SJSA1 (cell line): ENCODE measurements around the gene CCNB2. TPM values are rescaled to one million over a fixed set of nuclear protein-coding genes. Genes with fewer than 3 reads are reported as not detected.
"Not testable (repeated sequence)": the region's sequence is repeated elsewhere in the genome, so short reads cannot be mapped to it uniquely, and the experiment has no call there.

Experiments used
- DNase-seq, 2 experiments: peaks; one replicate each; pipeline ENCODE4 v3.0.0-alpha.2; 2015 to 2020; ENCODE audit warnings: low spot score in 2 of 2, low read depth in 1 of 2
- H3K27ac ChIP-seq: fragments of 250-450 bp; sonication (Bioruptor Pico); 2 replicates; pipeline ENCODE4 v1.5.1; 2020; ENCODE audit warnings: mild to moderate bottlenecking, moderate library complexity
- H3K27me3 ChIP-seq: fragments of 250-450 bp; sonication (Bioruptor Pico); replicated peaks from 2 replicates; pipeline ENCODE4 v1.5.1; 2020; ENCODE audit warnings: mild to moderate bottlenecking, moderate library complexity
- H3K36me3 ChIP-seq: fragments of 250-450 bp; sonication (Bioruptor Pico); 2 replicates; pipeline ENCODE4 v1.5.1; 2020; ENCODE audit warnings: mild to moderate bottlenecking
- H3K4me1 ChIP-seq: fragments of 250-450 bp; sonication (Bioruptor Pico); replicated peaks from 2 replicates; pipeline ENCODE4 v1.6.1; 2021; ENCODE audit warnings: mild to moderate bottlenecking
- H3K4me3 ChIP-seq: fragments of 250-450 bp; sonication (Bioruptor Pico); 2 replicates; pipeline ENCODE4 v1.5.1; 2020; ENCODE audit warnings: mild to moderate bottlenecking
- H3K9me3 ChIP-seq: fragments of 250-450 bp; sonication (Bioruptor Pico); replicated peaks from 2 replicates; pipeline ENCODE4 v1.5.1; 2020; ENCODE audit warnings: mild to moderate bottlenecking
- total RNA-seq: library from RNA; depleted of rRNA; stranded (reverse); fragments of >200 nt; shearing (Covaris generic); gene quantifications from 2 replicates; pipeline ENCODE4 v1.2.3, GENCODE V29; 2014

CCNB2 gene
- total RNA-seq, 1 experiment from 2014 or later: 127 TPM

GRCh38 chr15:59116141-59116540, 11.2 kb downstream of the CCNB2 start:
- DNase-seq: no peak
- Histone ChIP-seq H3K27ac (no peak overlapping the region), H3K9me3 (no peaks in the 10 kb centered on the region), H3K4me1 (no peaks in the 10 kb centered on the region), H3K27me3 (no peaks in the 10 kb centered on the region), H3K4me3 (no peak overlapping the region), H3K36me3 (peaks cover 97% of the 10 kb centered on the region)

- Histone ChIP-seq H3K27ac (no peak overlapping the region), H3K36me3 (peaks cover 97% of the 10 kb centered on the region)
- no peak for DNase-seq
These were observed 11.8 kb downstream of the CCNB2 start for GRCh38 chr15:59116771-59117170.

GRCh38 chr15:59119625-59120024, 14.7 kb downstream of the CCNB2 start:
- DNase-seq: no peak
- no peaks in the 10 kb centered on the region for H3K9me3 ChIP-seq
- peaks cover 93% of the 10 kb centered on the region for H3K36me3 ChIP-seq
- H3K4me3 ChIP-seq: no peak overlapping the region
- H3K27ac ChIP-seq: no peak overlapping the region
- no peaks in the 10 kb centered on the region for H3K4me1 ChIP-seq
- no peaks in the 10 kb centered on the region for H3K27me3 ChIP-seq

More at GRCh38 chr15:59116771-59117170, 11.8 kb downstream of the CCNB2 start:
- H3K4me1 ChIP-seq: no peaks in the 10 kb centered on the region
- no peaks in the 10 kb centered on the region for H3K9me3 ChIP-seq
- H3K27me3 ChIP-seq: no peaks in the 10 kb centered on the region
- no peak overlapping the region for H3K4me3 ChIP-seq

- H3K27ac ChIP-seq: no peak overlapping the region
- no peak overlapping the region for H3K4me3 ChIP-seq
- no peaks in the 10 kb centered on the region for H3K27me3 ChIP-seq
- peaks cover 94% of the 10 kb centered on the region for H3K36me3 ChIP-seq
- H3K9me3 ChIP-seq: no peaks in the 10 kb centered on the region
- DNase-seq: no peak
- no peaks in the 10 kb centered on the region for H3K4me1 ChIP-seq
These were observed 16.0 kb downstream of the CCNB2 start for GRCh38 chr15:59120937-59121336.

- H3K4me1 ChIP-seq: no peaks in the 10 kb centered on the region
- 0 out of 2 replicates have a peak, but pooled peaks cover 5% of the 10 kb centered on the region for H3K9me3 ChIP-seq
- no peaks in the 10 kb centered on the region for H3K27me3 ChIP-seq
- no peak overlapping the region for H3K4me3 ChIP-seq
- no peak overlapping the region for H3K27ac ChIP-seq
- peaks cover 94% of the 10 kb centered on the region for H3K36me3 ChIP-seq
- DNase-seq: no peak
These were observed 19.3 kb downstream of the CCNB2 start for GRCh38 chr15:59124261-59124660.

- H3K9me3 ChIP-seq: peaks cover 16% of the 10 kb centered on the region
- not testable (repeated sequence) for DNase-seq, H3K27ac ChIP-seq, H3K4me1 ChIP-seq, H3K27me3 ChIP-seq, H3K4me3 ChIP-seq
- peaks cover 94% of the 10 kb centered on the region for H3K36me3 ChIP-seq
These were observed 20.7 kb downstream of the CCNB2 start for GRCh38 chr15:59125683-59126082.

- peaks cover 100% of the 10 kb centered on the region for H3K36me3 ChIP-seq
- H3K4me3 ChIP-seq, DNase-seq: not testable (repeated sequence)
These were observed 22.3 kb downstream of the CCNB2 start for GRCh38 chr15:59127255-59127654.

GRCh38 chr15:59131456-59131855, 26.5 kb downstream of the CCNB2 start:
- no peaks in the 10 kb centered on the region for H3K27me3 ChIP-seq

More at GRCh38 chr15:59127255-59127654, 22.3 kb downstream of the CCNB2 start:
- H3K4me1 ChIP-seq, H3K27ac ChIP-seq, H3K27me3 ChIP-seq: not testable (repeated sequence)
- peaks cover 16% of the 10 kb centered on the region for H3K9me3 ChIP-seq

GRCh38 chr15:59131969-59132562, 27.1 kb downstream of the CCNB2 start:
- DNase-seq: no peak
- Histone ChIP-seq H3K4me3 (no peak overlapping the region), H3K9me3 (peaks cover 16% of the 10 kb centered on the region), H3K4me1 (no peaks in the 10 kb centered on the region), H3K27ac (no peak overlapping the region), H3K36me3 (peaks cover 100% of the 10 kb centered on the region), H3K27me3 (no peaks in the 10 kb centered on the region)

More at GRCh38 chr15:59131456-59131855, 26.5 kb downstream of the CCNB2 start:
- no peak for DNase-seq
- no peak overlapping the region for H3K4me3 ChIP-seq
- no peak overlapping the region for H3K27ac ChIP-seq
- H3K36me3 ChIP-seq: peaks cover 100% of the 10 kb centered on the region
- H3K4me1 ChIP-seq: no peaks in the 10 kb centered on the region
- H3K9me3 ChIP-seq: peaks cover 16% of the 10 kb centered on the region

- Histone ChIP-seq H3K27ac (no peak overlapping the region), H3K9me3 (peaks cover 13% of the 10 kb centered on the region), H3K27me3 (no peaks in the 10 kb centered on the region), H3K36me3 (peaks cover 99% of the 10 kb centered on the region), H3K4me1 (no peaks in the 10 kb centered on the region), H3K4me3 (no peak overlapping the region)
- no peak for DNase-seq
These were observed 29.0 kb downstream of the CCNB2 start for GRCh38 chr15:59133929-59134427.

- H3K36me3 ChIP-seq: peaks cover 90% of the 10 kb centered on the region
- no peaks in the 10 kb centered on the region for H3K27me3 ChIP-seq
- H3K9me3 ChIP-seq: no peaks in the 10 kb centered on the region
- H3K4me1 ChIP-seq: no peaks in the 10 kb centered on the region
- H3K27ac ChIP-seq: no peak overlapping the region
- DNase-seq: no peak
- H3K4me3 ChIP-seq: no peak overlapping the region
These were observed 32.6 kb downstream of the CCNB2 start for GRCh38 chr15:59137566-59137965.

- DNase-seq: peak; percentile 32 to 70
- Histone ChIP-seq H3K36me3 (peaks cover 90% of the 10 kb centered on the region), H3K27me3 (no peaks in the 10 kb centered on the region)
These were observed 33.3 kb downstream of the CCNB2 start for GRCh38 chr15:59138243-59138642.

GRCh38 chr15:59140422-59141226, 35.7 kb downstream of the CCNB2 start:
- Histone ChIP-seq H3K9me3 (no peaks in the 10 kb centered on the region), H3K27ac (no peak overlapping the region), H3K36me3 (peaks cover 88% of the 10 kb centered on the region), H3K4me3 (no peak overlapping the region), H3K4me1 (no peaks in the 10 kb centered on the region), H3K27me3 (no peaks in the 10 kb centered on the region)
- DNase-seq: no peak

More at GRCh38 chr15:59138243-59138642, 33.3 kb downstream of the CCNB2 start:
- Histone ChIP-seq H3K9me3 (no peaks in the 10 kb centered on the region), H3K27ac (no peak overlapping the region), H3K4me1 (no peaks in the 10 kb centered on the region), H3K4me3 (no peak overlapping the region)

GRCh38 chr15:59143281-59143680, 38.3 kb downstream of the CCNB2 start:
- H3K27ac ChIP-seq: no peak overlapping the region
- DNase-seq: no peak
- no peaks in the 10 kb centered on the region for H3K4me1 ChIP-seq
- no peak overlapping the region for H3K4me3 ChIP-seq
- H3K9me3 ChIP-seq: no peaks in the 10 kb centered on the region
- H3K27me3 ChIP-seq: no peaks in the 10 kb centered on the region
- H3K36me3 ChIP-seq: peaks cover 83% of the 10 kb centered on the region
